HG02852 (cell line): ENCODE measurements around the gene MTERF4.

Source experiments
- ATAC-seq: cut with Tn5 transposase; IDR thresholded peaks from one replicate; pipeline ENCODE4 v1.9.1; 2021; ENCODE audit warnings: mild to moderate bottlenecking, moderate library complexity; ENCODE audit not compliant: unreplicated experiment

Gene MTERF4

DNA sequence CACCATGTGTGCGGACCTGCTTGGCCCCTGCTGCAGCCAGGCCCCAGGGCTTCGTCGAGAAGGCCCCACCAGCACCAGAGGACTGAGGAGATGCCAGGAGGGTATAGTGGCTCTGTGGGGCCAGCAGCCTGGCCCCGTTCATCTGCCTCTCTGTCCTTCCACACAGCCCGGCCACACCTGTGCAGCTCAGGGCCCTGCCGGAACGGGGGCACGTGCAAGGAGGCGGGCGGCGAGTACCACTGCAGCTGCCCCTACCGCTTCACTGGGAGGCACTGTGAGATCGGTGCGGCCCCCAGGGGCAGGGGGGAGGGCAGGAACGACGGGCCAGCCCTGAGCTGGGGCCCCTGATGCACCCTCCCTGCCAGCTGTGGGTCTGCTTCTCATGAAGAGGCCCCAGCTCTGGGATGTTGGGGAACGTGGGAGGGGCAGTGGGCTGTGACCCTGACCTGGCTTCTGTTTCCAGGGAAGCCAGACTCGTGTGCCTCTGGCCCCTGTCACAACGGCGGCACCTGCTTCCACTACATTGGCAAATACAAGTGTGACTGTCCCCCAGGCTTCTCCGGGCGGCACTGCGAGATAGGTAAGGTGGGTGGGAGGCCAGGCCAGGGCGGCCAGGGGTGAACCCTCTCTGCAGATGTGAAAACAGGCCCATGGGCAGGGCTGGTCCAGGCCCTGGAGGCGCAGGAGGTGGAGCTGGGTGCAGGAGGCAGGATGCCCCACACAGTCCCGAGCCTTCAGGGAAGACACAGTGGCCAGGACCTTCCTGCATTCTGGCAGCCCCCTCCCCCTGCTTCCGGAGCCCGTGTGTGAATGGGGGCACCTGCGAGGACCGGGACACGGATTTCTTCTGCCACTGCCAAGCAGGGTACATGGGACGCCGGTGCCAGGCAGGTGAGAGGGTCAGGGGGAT lies 50.3 kb downstream of the MTERF4 start:
- ATAC-seq: no peak

DNA sequence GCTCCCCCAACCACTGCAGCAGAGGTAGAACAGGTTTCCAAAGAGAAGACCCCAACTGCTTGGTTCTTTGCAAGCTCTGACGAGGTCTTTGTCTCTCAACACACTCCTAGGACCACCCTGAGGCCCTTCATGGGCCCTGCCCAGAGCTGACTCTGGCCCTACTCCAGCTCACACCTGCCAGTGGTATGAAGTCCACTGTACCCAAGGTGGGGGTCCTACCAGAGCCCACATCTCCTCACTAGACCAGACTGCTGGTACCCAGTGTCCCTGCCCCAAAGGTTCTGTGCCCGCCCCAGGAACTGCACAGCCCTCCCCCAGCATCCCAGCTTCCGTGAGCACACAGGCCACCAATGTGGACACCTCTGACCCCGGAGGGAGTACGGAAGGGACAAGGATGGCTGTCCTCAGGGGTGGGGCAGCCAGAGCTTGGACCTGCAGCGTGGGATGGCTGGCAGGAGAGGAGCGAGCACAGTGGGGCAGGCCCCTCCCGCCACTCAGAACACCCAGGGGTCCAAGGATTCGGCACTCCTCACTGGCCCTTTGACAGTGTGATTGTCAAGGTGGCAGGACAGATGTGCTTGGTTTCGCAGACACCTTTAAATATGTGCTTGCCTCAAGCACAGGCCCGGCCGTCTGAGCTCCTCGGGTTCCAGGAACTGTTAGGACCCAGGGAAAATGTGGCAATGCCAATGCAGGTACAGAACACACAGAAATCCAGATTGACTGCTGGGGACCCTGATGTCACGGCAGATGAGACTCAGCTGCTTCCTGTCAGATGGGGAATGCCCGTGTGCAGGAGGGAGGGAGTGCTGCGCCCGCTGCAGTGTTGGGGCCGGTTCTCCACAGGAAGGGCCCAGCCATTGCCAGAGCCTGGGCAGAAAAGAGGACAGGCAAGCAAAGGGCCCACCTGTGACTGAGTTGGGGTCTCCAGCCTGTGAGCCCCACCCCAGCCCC lies 51.2 kb downstream of the MTERF4 start:
- no peak for ATAC-seq

DNA sequence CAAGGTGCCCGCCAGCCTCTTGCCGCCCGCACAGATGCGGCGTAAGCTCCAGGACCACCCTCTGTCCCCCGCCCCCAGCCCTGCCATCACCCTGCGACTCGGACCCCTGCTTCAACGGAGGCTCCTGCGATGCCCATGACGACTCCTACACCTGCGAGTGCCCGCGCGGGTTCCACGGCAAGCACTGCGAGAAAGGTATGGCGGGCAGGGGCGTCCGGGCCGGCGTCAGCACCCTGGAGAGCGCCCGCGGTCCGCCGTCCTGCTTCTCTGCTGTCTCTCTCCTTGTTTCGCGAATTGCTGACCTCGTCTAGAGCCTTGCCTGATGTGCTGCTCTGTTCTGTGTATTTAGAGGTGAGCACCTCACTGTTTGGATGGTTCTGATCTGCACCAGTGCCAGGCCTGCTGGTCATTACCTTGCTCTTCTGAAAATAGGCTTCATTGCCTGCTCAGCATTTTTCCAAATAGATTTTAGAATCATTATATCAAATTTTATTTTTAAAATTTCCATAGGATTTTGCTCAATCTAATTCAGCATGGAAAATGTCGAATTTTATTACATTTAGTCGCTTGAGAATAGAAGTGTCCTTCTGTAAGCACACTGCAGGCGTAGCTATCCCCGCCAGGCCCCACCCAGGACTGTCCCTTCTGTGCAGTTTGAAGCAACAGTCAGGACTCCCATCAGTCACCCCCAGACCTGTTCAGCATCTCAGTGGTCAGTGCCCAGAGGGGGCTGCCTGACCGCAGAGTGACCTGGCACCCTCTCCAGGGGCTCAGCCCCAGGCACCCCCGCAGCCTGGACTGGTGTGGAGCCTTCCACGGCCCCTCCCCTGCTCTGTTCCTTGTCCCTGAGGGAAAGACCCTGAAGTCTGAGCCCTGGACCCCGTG lies 52.1 kb downstream of the MTERF4 start:
- no peak for ATAC-seq

GRCh38 chr2:241048949-241049343 lies 53.1 kb downstream of the MTERF4 start:
- ATAC-seq: no peak

- no peak for ATAC-seq
Measured at GRCh38 chr2:241048149-241048948, 53.7 kb downstream of the MTERF4 start.

GRCh38 chr2:241047253-241048010 lies 54.7 kb downstream of the MTERF4 start:
- ATAC-seq: no peak
